Hepatocyte (in vitro differentiated cells): Measurements from ENCODE around the gene AUH. TPM values are rescaled to one million over a fixed set of nuclear protein-coding genes. Genes with fewer than 3 reads are reported as not detected.

Experiments
- DNase-seq: peaks from one replicate; pipeline ENCODE4 v3.0.0-alpha.2; 2016; ENCODE audit warnings: low spot score
- H2AFZ ChIP-seq: fragments of 200-600 bp; sonication (generic); 2 replicates; pipeline ENCODE4 v1.6.0; 2016; ENCODE audit warnings: antibody characterized with exemption, mild to moderate bottlenecking
- H3K27ac ChIP-seq: fragments of 200-600 bp; sonication (generic); 2 replicates; pipeline ENCODE4 v1.5.1; 2016; ENCODE audit warnings: mild to moderate bottlenecking
- H3K27me3 ChIP-seq: fragments of 200-600 bp; sonication (generic); 2 replicates; pipeline ENCODE4 v1.6.1; 2016
- H3K36me3 ChIP-seq: fragments of 200-600 bp; sonication (generic); replicated peaks from 2 replicates; pipeline ENCODE4 v1.5.1; 2016; ENCODE audit warnings: low read depth; ENCODE audit not compliant: insufficient read depth
- H3K4me1 ChIP-seq: fragments of 200-600 bp; sonication (generic); 2 replicates; pipeline ENCODE4 v1.5.1; 2016; ENCODE audit warnings: mild to moderate bottlenecking, moderate library complexity; ENCODE audit not compliant: insufficient read depth
- H3K4me2 ChIP-seq: fragments of 200-600 bp; sonication (generic); 2 replicates; pipeline ENCODE4 v1.6.0; 2016
- H3K4me3 ChIP-seq: fragments of 200-600 bp; sonication (generic); 2 replicates; pipeline ENCODE4 v1.5.1; 2016; ENCODE audit warnings: mild to moderate bottlenecking
- H3K79me2 ChIP-seq: fragments of 200-600 bp; sonication (generic); 2 replicates; pipeline ENCODE4 v1.6.0; 2017; ENCODE audit warnings: mild to moderate bottlenecking
- H3K9me2 ChIP-seq: fragments of 200-600 bp; sonication (generic); replicated peaks from 2 replicates; pipeline ENCODE4 v1.6.0; 2017; ENCODE audit warnings: mild to moderate bottlenecking; ENCODE audit not compliant: insufficient read depth
- H3K9me3 ChIP-seq: fragments of 200-600 bp; sonication (generic); 2 replicates; pipeline ENCODE4 v1.5.1; 2016; ENCODE audit warnings: low read depth, mild to moderate bottlenecking
- H4K20me1 ChIP-seq: fragments of 200-600 bp; sonication (generic); 2 replicates; pipeline ENCODE4 v1.6.0; 2016; ENCODE audit warnings: mild to moderate bottlenecking; ENCODE audit not compliant: insufficient read depth, poor library complexity, severe bottlenecking
- CTCF ChIP-seq: fragments of 200-600 bp; sonication (generic); IDR thresholded peaks from 2 replicates; pipeline ENCODE4 v1.5.1; 2016; ENCODE audit warnings: antibody characterized with exemption, mild to moderate bottlenecking; ENCODE audit not compliant: poor library complexity
- EZH2 ChIP-seq: fragments of 200-600 bp; sonication (generic); IDR thresholded peaks from 2 replicates; pipeline ENCODE4 v1.6.1; 2016; ENCODE audit warnings: antibody characterized with exemption, mild to moderate bottlenecking, borderline replicate concordance
- EZH2phosphoT487 ChIP-seq: fragments of 200-600 bp; sonication (generic); IDR thresholded peaks from one replicate; pipeline ENCODE4 v1.6.1; 2018; ENCODE audit warnings: antibody characterized with exemption, mild to moderate bottlenecking, low read depth, moderate library complexity; ENCODE audit not compliant: unreplicated experiment, severe bottlenecking
- WGBS: methylation state at CpG from one replicate; pipeline ENCODE4 v1.1.6; 2016; ENCODE audit warnings: low lambda C conversion rate; ENCODE audit errors: missing lambda C conversion rate; 5-methylcytosine and 5-hydroxymethylcytosine counted together
- polyA plus RNA-seq: library from polyadenylated mRNA; unstranded; fragments of >200 nt; fragmentation: Nextera tagmentation; extraction: Ambion mirVana; gene quantifications from 2 replicates; pipeline ENCODE4 v1.2.1, GENCODE V29; 2016
- total RNA-seq: library from RNA; depleted of rRNA; stranded (reverse); fragments of >200 nt; gene quantifications from 2 replicates; pipeline ENCODE4 v1.2.3, GENCODE V29; 2014

The AUH gene
- total and polyA plus RNA-seq, 2 experiments from 2014 or later = 19.5 to 25.0 TPM

GRCh38 chr9:91291866-91292265 is 69.9 kb downstream of the AUH start:
- WGBS = 90% methylated on average over 4 of the region's 4 CpGs
- Histone ChIP-seq H3K36me3 (peaks cover 3% of the 10 kb centered on the region), H3K9me3 (no peaks in the 10 kb centered on the region)

DNA sequence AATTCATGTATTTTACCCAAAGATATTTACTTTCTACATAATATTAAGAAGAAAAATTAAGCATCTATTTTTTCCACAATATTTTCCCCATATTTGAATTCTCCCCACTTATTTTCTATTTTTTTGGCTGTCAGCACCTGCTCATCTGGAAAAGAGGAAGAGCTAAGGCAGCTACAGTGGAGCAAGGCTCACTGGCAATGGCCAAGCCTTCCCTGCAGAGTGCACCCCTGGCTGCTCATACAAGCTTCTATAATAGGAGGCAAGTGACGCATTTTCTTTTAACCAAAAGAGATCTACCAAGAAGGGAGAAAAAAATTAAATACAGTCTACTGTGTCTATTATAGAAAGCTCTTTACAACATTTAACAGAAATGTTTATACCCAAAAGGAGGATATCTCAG is 72.5 kb downstream of the AUH start:
- Histone ChIP-seq H3K4me1 (no peaks in the 10 kb centered on the region), H2AFZ (no peak overlapping the region), H3K4me2 (no peak overlapping the region), H3K27me3 (no peaks in the 10 kb centered on the region), H4K20me1 (no peaks in the 10 kb centered on the region), H3K27ac (no peak overlapping the region), H3K9me2 (no peaks in the 10 kb centered on the region), H3K36me3 (peaks cover 3% of the 10 kb centered on the region), H3K4me3 (no peak overlapping the region), H3K9me3 (no peaks in the 10 kb centered on the region), H3K79me2 (no peaks in the 10 kb centered on the region)
- WGBS = 100% methylated on average over 1 of the region's 1 CpG
- TF ChIP-seq EZH2 (no peak), CTCF (no peak), EZH2phosphoT487 (no peak)
- no peak for DNase-seq

More at GRCh38 chr9:91291866-91292265, 69.9 kb downstream of the AUH start:
- H3K4me3 ChIP-seq = no peak overlapping the region
- H3K9me2 ChIP-seq = no peaks in the 10 kb centered on the region
- no peaks in the 10 kb centered on the region for H3K4me1 ChIP-seq
- no peak for DNase-seq
- H3K27ac ChIP-seq = no peak overlapping the region
- H3K27me3 ChIP-seq = no peaks in the 10 kb centered on the region
- no peak for TF ChIP-seq EZH2phosphoT487
- TF ChIP-seq CTCF = no peak
- no peak for TF ChIP-seq EZH2
- no peak overlapping the region for H3K4me2 ChIP-seq
- H4K20me1 ChIP-seq = no peaks in the 10 kb centered on the region
- H2AFZ ChIP-seq = no peak overlapping the region
- H3K79me2 ChIP-seq = no peaks in the 10 kb centered on the region

GRCh38 chr9:91285729-91286353 is 75.9 kb downstream of the AUH start:
- Histone ChIP-seq H2AFZ (no peak overlapping the region), H3K9me3 (no peaks in the 10 kb centered on the region), H3K27ac (no peak overlapping the region), H3K9me2 (no peaks in the 10 kb centered on the region), H3K4me3 (no peak overlapping the region), H3K4me2 (no peak overlapping the region), H3K27me3 (no peaks in the 10 kb centered on the region), H3K36me3 (peaks cover 3% of the 10 kb centered on the region), H4K20me1 (no peaks in the 10 kb centered on the region), H3K4me1 (no peaks in the 10 kb centered on the region), H3K79me2 (no peaks in the 10 kb centered on the region)
- no peak for TF ChIP-seq EZH2phosphoT487
- TF ChIP-seq CTCF = no peak
- TF ChIP-seq EZH2 = no peak
- no peak for DNase-seq
- 90% methylated on average over 6 of the region's 6 CpGs for WGBS

- DNase-seq = no peak
- no peak overlapping the region for H3K4me3 ChIP-seq
- no peaks in the 10 kb centered on the region for H3K9me2 ChIP-seq
- H3K27me3 ChIP-seq = no peaks in the 10 kb centered on the region
- H3K27ac ChIP-seq = no peak overlapping the region
- TF ChIP-seq EZH2phosphoT487 (no peak), CTCF (no peak), EZH2 (no peak)
- no peaks in the 10 kb centered on the region for H3K4me1 ChIP-seq
- H4K20me1 ChIP-seq = no peaks in the 10 kb centered on the region
- H2AFZ ChIP-seq = no peak overlapping the region
- H3K9me3 ChIP-seq = no peaks in the 10 kb centered on the region
- no peaks in the 10 kb centered on the region for H3K79me2 ChIP-seq
- H3K36me3 ChIP-seq = no peaks in the 10 kb centered on the region
- 85% methylated on average over 3 of the region's 3 CpGs for WGBS
- H3K4me2 ChIP-seq = no peak overlapping the region
Observed at GRCh38 chr9:91282292-91282691, 79.4 kb downstream of the AUH start.
